HL-60/S4 treated with phorbol 12-myristate 13-acetate at 8.2 ng/mL for 4 days and 3 days (cell line): ENCODE results near the gene CNNM4.

ENCODE experiments used
- in situ Hi-C: fragments of 300-500 bp; cut with MboI; formaldehyde crosslinking; loops from 2 replicates; pipeline ENCODE4 v1.15.0; 2022; ENCODE audit warnings: low sequenced_read_pairs

CNNM4 gene

GRCh38 chr2:96856776-96857666 is 96.3 kb downstream of the CNNM4 start:
- in situ Hi-C loops, result loop anchor here (5.0 kb wide), 1 partner anchor 95 kb away; no protein-coding TSS in a partner anchor

DNA sequence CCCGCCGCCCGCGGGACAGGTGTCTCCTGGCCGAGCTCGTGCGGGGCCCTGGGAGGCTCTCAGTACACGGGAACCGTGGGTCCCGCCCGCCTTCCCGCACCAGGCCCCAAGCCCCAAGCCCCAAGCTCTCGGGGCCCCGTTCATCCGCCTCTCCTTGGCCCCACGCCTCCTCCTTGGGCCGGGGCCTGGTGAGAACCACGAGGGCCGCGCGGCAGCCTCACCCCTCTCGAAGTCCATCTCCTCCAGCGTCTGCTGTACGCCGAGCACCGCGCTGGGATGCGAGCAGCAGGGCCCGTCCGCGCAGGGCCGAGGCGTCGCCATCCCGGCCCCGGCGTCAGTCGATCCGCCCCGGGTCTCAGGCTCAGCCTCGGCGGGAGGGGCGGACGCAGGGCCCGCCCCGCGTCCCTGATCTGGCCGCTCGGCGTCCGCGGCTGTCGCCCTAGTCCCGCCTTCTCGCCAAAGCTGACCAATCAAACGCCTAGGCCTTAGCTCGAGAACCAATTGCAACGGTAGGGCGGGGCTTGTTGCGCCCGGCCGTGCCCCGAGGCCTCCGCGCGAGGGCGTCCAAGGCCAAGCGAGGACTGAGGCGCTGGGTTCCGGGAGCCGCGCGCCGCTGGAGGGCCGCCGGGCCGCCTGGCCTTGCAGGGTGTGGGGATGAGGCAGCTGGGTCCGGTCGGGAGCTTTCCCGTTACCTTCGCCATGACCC is 97.1 kb downstream of the CNNM4 start, which contains the start of gene ANKRD39:
ANKRD39 (minus strand) TSS at position 350 of the 706 bp plus-strand sequence; CDS start at position 321, 29 bp downstream.
- in situ Hi-C loops, result loop anchor here (5.0 kb wide), 1 partner anchor 94 kb away; no protein-coding TSS in a partner anchor

DNA sequence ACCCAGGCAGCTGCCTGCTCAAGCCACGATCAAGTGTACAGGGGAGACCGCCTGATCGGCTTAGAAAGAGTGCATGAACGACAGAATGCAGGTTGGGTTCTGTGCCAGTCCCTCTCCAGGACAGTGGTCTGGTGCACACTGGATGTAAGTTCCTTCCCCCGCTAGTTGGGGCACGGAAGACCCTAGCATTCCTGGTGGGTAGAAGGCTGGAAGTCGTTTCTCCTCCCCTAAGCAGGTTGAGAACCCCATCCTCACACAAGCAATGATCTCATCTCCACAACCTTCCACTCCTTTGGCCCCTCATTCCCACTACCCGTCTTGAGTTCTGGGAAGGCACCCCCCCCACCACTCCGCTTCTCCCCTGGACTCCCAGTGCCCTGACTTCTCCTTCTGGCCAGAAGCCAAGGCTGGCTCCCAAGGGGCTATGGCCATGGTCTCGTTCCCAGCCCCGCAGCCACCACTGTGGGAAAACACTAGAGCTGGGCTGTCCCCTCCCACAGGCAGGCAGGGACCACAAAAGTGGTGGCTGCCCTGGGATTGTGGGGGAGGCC is 98.5 kb downstream of the CNNM4 start:
- in situ Hi-C loops, result loop anchor here (5.0 kb wide), 1 partner anchor 93 kb away; no protein-coding TSS in a partner anchor

- in situ Hi-C loops, result loop anchor here (5.0 kb wide), 1 partner anchor 93 kb away; no protein-coding TSS in a partner anchor
Measured at GRCh38 chr2:96859681-96860064, 99.0 kb downstream of the CNNM4 start.

- in situ Hi-C loops, result no loop called here
Measured at GRCh38 chr2:96860065-96861029, 99.6 kb downstream of the CNNM4 start.

GRCh38 chr2:96861074-96861473 is 100.4 kb downstream of the CNNM4 start:
- in situ Hi-C loops, result no loop called here
